NCI-H128 (cell line): Measurements from ENCODE around the gene PLCB3.

ENCODE experiments used
- DNase-seq: peaks from one replicate; lab custom pipeline; 2025; ENCODE audit not compliant: unreplicated experiment; lab: John Stamatoyannopoulos, UW

PLCB3 gene

GRCh38 chr11:64285885-64286800 lies 34.8 kb downstream of the PLCB3 start:
- DNase-seq = no peak

GRCh38 chr11:64286801-64287159 lies 35.5 kb downstream of the PLCB3 start:
- no peak for DNase-seq

- DNase-seq = no peak
Observed at GRCh38 chr11:64287676-64288352, 36.5 kb downstream of the PLCB3 start.

- no peak for DNase-seq
Observed at GRCh38 chr11:64288353-64288750, 37.0 kb downstream of the PLCB3 start.

GRCh38 chr11:64289002-64289564 lies 37.8 kb downstream of the PLCB3 start:
- DNase-seq = no peak

- no peak for DNase-seq
Observed at GRCh38 chr11:64290352-64291261, 39.3 kb downstream of the PLCB3 start.

GRCh38 chr11:64291262-64291751 lies 40.0 kb downstream of the PLCB3 start, which contains the start of gene KCNK4:
Gene KCNK4 (plus strand): TSS chr11:64291302. CDS start chr11:64293019, 1,717 bp downstream.
- DNase-seq = no peak

- DNase-seq = no peak
Observed at GRCh38 chr11:64291752-64292459, 40.6 kb downstream of the PLCB3 start.

GRCh38 chr11:64292460-64293254 lies 41.3 kb downstream of the PLCB3 start:
- no peak for DNase-seq

- no peak for DNase-seq
Observed at GRCh38 chr11:64294774-64295173, 43.4 kb downstream of the PLCB3 start.

GRCh38 chr11:64295760-64296159 lies 44.4 kb downstream of the PLCB3 start:
- DNase-seq = no peak

GRCh38 chr11:64296236-64296635 lies 44.9 kb downstream of the PLCB3 start:
- DNase-seq = no peak

GRCh38 chr11:64296830-64297698 lies 45.7 kb downstream of the PLCB3 start:
- DNase-seq = no peak

GRCh38 chr11:64297699-64298358 lies 46.5 kb downstream of the PLCB3 start:
- no peak for DNase-seq

- no peak for DNase-seq
Observed at GRCh38 chr11:64298966-64299846, 47.9 kb downstream of the PLCB3 start.

- DNase-seq = no peak
Observed at GRCh38 chr11:64299847-64300648, 48.7 kb downstream of the PLCB3 start, which contains the start of gene CATSPERZ. Gene CATSPERZ (plus strand): TSS chr11:64300358. CDS start chr11:64300411, 53 bp downstream.
